ENCODE measurements around the gene COMT. TPM values are rescaled to one million over a fixed set of nuclear protein-coding genes. Genes with fewer than 3 reads are reported as not detected.

The COMT gene
- total RNA-seq, 1 donor from 2014 or later = 240 TPM

DNA sequence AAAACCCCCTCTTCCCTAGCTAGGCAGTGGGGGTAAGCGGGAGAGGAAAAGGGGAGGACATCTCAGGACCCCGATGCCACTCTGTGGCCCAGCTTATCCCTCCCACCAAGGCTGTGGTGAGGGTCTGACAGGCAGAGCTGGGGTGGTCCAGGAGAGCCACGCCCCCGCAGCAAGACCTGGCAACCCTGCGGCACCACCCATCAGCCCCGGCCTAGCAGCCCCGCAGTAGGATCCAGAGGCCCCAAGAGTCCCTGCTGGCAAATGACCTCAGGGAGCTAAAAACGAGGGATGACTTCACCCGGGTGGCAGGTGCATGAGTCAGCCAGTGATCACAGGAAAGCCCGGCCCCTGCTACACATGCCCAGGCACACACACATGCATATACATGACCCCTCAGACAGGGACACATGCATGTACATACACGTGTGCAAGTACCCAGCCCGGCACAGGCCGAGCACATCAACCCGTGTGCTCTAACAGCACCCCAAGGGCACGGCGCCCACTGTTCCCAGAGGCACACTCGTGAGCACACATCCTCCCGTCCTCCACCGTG lies 42.7 kb downstream of the COMT start:
- H3K4me1 ChIP-seq = peaks cover 32% of the 10 kb centered on the region
- TF ChIP-seq, protein P1, sequence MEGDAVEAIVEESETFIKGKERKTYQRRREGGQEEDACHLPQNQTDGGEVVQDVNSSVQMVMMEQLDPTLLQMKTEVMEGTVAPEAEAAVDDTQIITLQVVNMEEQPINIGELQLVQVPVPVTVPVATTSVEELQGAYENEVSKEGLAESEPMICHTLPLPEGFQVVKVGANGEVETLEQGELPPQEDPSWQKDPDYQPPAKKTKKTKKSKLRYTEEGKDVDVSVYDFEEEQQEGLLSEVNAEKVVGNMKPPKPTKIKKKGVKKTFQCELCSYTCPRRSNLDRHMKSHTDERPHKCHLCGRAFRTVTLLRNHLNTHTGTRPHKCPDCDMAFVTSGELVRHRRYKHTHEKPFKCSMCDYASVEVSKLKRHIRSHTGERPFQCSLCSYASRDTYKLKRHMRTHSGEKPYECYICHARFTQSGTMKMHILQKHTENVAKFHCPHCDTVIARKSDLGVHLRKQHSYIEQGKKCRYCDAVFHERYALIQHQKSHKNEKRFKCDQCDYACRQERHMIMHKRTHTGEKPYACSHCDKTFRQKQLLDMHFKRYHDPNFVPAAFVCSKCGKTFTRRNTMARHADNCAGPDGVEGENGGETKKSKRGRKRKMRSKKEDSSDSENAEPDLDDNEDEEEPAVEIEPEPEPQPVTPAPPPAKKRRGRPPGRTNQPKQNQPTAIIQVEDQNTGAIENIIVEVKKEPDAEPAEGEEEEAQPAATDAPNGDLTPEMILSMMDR (IDR thresholded peaks at IDR 0.05) = no peak
- TF ChIP-seq POLR2AphosphoS5 (IDR thresholded peaks at IDR 0.05; ENCODE audit: insufficient read depth in 1 of 2, low read depth in 1 of 2) (no peak), POLR2A (IDR thresholded peaks at IDR 0.05) (no peak)
- no peaks in the 10 kb centered on the region for H3K9me3 ChIP-seq
- DNase-seq (ENCODE audit: extremely low spot score in 2 of 2) = no peak
- no peaks in the 10 kb centered on the region for H3K27me3 ChIP-seq
- H3K4me3 ChIP-seq = no peak overlapping the region
- no peak overlapping the region for H3K27ac ChIP-seq
- intact Hi-C loops (cut with DNase I) = no loop called here
- H3K36me3 ChIP-seq = peaks cover 0 to 16% of the 10 kb centered on the region in 2 donors

GRCh38 chr22:19984851-19985811 lies 43.6 kb downstream of the COMT start:
- Histone ChIP-seq H3K4me1 (peaks cover 32% of the 10 kb centered on the region), H3K27me3 (no peaks in the 10 kb centered on the region), H3K4me3 (no peak overlapping the region), H3K27ac (no peak overlapping the region), H3K36me3 (peaks cover 0 to 13% of the 10 kb centered on the region in 2 donors), H3K9me3 (no peaks in the 10 kb centered on the region)
- DNase-seq (ENCODE audit: extremely low spot score in 2 of 2) = no peak
- intact Hi-C loops (cut with DNase I) = no loop called here
- no peak for TF ChIP-seq POLR2AphosphoS5 (IDR thresholded peaks at IDR 0.05; ENCODE audit: insufficient read depth in 1 of 2, low read depth in 1 of 2)
- TF ChIP-seq, protein P1 (IDR thresholded peaks at IDR 0.05) = no peak
- no peak for TF ChIP-seq POLR2A (IDR thresholded peaks at IDR 0.05)

DNA sequence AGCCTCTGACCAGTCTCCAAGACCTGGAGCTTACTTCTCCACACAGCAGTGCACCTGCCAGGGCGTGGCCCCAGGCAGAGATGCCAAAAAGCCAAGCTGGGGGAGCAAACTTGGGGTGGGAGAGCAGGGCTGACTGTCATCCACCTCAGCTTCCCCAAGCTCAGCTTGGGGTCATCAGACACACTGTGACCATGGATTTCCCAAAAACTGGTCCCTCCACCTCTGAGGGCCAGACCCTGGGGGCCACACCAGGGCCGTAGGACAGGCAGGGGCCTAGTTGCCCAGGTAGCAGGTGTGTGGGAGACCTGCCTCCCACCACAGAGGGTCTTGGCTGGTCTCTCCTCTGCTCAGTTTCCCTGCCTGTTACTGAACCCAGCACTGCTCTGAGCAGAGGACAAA lies 44.4 kb downstream of the COMT start:
- TF ChIP-seq, protein P1 (IDR thresholded peaks at IDR 0.05) = no peak
- TF ChIP-seq POLR2AphosphoS5 (IDR thresholded peaks at IDR 0.05; ENCODE audit: insufficient read depth in 1 of 2, low read depth in 1 of 2) = no peak
- TF ChIP-seq POLR2A (IDR thresholded peaks at IDR 0.05) = no peak
- Histone ChIP-seq H3K36me3 (peaks cover 0 to 6% of the 10 kb centered on the region in 2 donors), H3K4me1 (peaks cover 32% of the 10 kb centered on the region), H3K27me3 (no peaks in the 10 kb centered on the region), H3K27ac (peak overlapping the region; percentile 62), H3K4me3 (peak overlapping the region; percentile 57), H3K9me3 (no peaks in the 10 kb centered on the region)
- intact Hi-C loops (cut with DNase I) = no loop called here
- DNase-seq (ENCODE audit: extremely low spot score in 2 of 2) = no peak

DNA sequence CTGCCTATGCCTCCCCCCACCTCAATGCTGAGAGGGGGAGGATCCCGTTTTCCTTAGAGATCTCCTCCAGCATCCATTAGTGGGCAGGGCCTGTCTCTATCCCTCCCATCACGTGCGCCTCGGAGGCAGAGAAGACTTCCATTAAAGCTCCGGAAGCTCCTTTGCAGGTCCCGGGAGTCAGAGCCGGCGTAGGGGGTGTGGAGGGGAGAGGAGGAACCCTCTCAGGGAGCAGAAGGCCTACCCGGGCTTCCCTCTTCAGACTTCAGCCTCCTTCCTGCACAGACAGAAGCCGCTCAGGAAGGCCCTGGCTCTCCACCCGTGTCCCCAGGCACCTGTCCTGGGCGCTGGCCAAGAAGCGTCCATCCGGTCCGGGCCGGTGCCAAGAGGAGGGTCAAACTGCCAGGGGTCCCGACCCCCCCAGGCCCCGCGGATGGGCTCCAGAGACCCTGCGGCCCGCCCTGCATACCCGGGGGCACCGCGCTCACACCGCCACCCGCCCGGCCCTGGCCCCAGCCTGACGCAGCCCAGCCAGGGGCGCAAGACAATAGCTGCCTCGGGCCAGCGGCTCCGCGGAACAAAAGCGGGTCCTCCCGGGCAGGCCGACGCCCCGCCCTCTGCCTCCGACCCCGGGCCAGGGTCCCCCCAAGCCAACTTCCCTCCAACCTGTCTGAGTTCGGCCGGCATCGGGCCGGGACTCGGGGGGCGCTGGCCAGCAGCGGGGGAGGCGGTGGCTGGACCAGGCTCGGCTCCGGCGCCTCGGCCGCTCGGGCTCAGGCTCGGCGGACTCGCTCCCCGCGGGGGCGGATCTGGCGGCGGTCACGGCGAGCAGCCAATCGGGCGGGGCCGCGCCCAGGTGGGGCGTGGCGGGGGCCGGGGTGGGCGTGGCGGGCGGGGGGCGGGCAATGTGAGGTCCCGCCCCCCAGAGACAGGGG lies 45.1 kb downstream of the COMT start:
- H3K27me3 ChIP-seq = no peaks in the 10 kb centered on the region
- peak overlapping the region; percentile 62 for H3K27ac ChIP-seq
- intact Hi-C loops (cut with DNase I) = no loop called here
- DNase-seq (ENCODE audit: extremely low spot score in 2 of 2) = no peak
- H3K4me3 ChIP-seq = peak overlapping the region; percentile 57
- H3K36me3 ChIP-seq = no peaks in the 10 kb centered on the region
- H3K4me1 ChIP-seq = peaks cover 32% of the 10 kb centered on the region
- TF ChIP-seq, protein P1 (IDR thresholded peaks at IDR 0.05) = no peak
- TF ChIP-seq POLR2A (IDR thresholded peaks at IDR 0.05) = peak in 1 of 2 donors; percentile 40
- TF ChIP-seq POLR2AphosphoS5 (IDR thresholded peaks at IDR 0.05; ENCODE audit: insufficient read depth in 1 of 2, low read depth in 1 of 2) = peak in 1 of 2 donors; percentile 36
- no peaks in the 10 kb centered on the region for H3K9me3 ChIP-seq
